Measurements from ENCODE around the gene UNKL.

The UNKL gene

GRCh38 chr16:1453316-1453715 lies 38.8 kb upstream of the UNKL start:
- Mint-ChIP-seq H3K27ac (no peak overlapping the region), H3K36me3 (ENCODE audit: low read depth) (peaks cover 8% of the 10 kb centered on the region), H3K4me1 (no peaks in the 10 kb centered on the region), H3K27me3 (ENCODE audit: low read depth) (no peaks in the 10 kb centered on the region), H3K9me3 (no peaks in the 10 kb centered on the region), H3K4me3 (no peak overlapping the region)
- TF ChIP-seq CTCF (IDR thresholded peaks at IDR 0.05; ENCODE audit: unreplicated experiment in 3 of 3), result no peak

GRCh38 chr16:1452530-1452929 lies 38.0 kb upstream of the UNKL start:
- Mint-ChIP-seq H3K4me3 (no peak overlapping the region), H3K4me1 (no peaks in the 10 kb centered on the region), H3K9me3 (no peaks in the 10 kb centered on the region), H3K36me3 (ENCODE audit: low read depth) (peaks cover 8% of the 10 kb centered on the region), H3K27me3 (ENCODE audit: low read depth) (no peaks in the 10 kb centered on the region), H3K27ac (no peak overlapping the region)
- TF ChIP-seq CTCF (IDR thresholded peaks at IDR 0.05; ENCODE audit: unreplicated experiment in 3 of 3), result no peak

- Mint-ChIP-seq H3K4me3 (no peak overlapping the region), H3K4me1 (no peaks in the 10 kb centered on the region), H3K27ac (no peak overlapping the region), H3K9me3 (no peaks in the 10 kb centered on the region), H3K27me3 (ENCODE audit: low read depth) (no peaks in the 10 kb centered on the region), H3K36me3 (ENCODE audit: low read depth) (peaks cover 8% of the 10 kb centered on the region)
- TF ChIP-seq CTCF (IDR thresholded peaks at IDR 0.05; ENCODE audit: unreplicated experiment in 3 of 3), result no peak
Observed at GRCh38 chr16:1451702-1452392, 37.3 kb upstream of the UNKL start.

- no peak overlapping the region for H3K27ac Mint-ChIP-seq
- H3K27me3 Mint-ChIP-seq (ENCODE audit: low read depth), result no peaks in the 10 kb centered on the region
- H3K9me3 Mint-ChIP-seq, result no peaks in the 10 kb centered on the region
- peaks cover 8% of the 10 kb centered on the region for H3K36me3 Mint-ChIP-seq (ENCODE audit: low read depth)
- TF ChIP-seq CTCF (IDR thresholded peaks at IDR 0.05; ENCODE audit: unreplicated experiment in 3 of 3), result no peak
- no peak overlapping the region for H3K4me3 Mint-ChIP-seq
- no peaks in the 10 kb centered on the region for H3K4me1 Mint-ChIP-seq
Observed at GRCh38 chr16:1450841-1451240, 36.3 kb upstream of the UNKL start.

GRCh38 chr16:1450218-1450617 lies 35.7 kb upstream of the UNKL start:
- H3K4me1 Mint-ChIP-seq, result no peaks in the 10 kb centered on the region
- no peak for TF ChIP-seq CTCF (IDR thresholded peaks at IDR 0.05; ENCODE audit: unreplicated experiment in 3 of 3)
- H3K27ac Mint-ChIP-seq, result no peak overlapping the region
- peaks cover 8% of the 10 kb centered on the region for H3K36me3 Mint-ChIP-seq (ENCODE audit: low read depth)
- no peaks in the 10 kb centered on the region for H3K9me3 Mint-ChIP-seq
- H3K27me3 Mint-ChIP-seq (ENCODE audit: low read depth), result no peaks in the 10 kb centered on the region
- no peak overlapping the region for H3K4me3 Mint-ChIP-seq

- TF ChIP-seq CTCF (IDR thresholded peaks at IDR 0.05; ENCODE audit: unreplicated experiment in 3 of 3), result no peak
- no peaks in the 10 kb centered on the region for H3K27me3 Mint-ChIP-seq (ENCODE audit: low read depth)
- peaks cover 8% of the 10 kb centered on the region for H3K36me3 Mint-ChIP-seq (ENCODE audit: low read depth)
- H3K4me3 Mint-ChIP-seq, result no peak overlapping the region
- H3K9me3 Mint-ChIP-seq, result no peaks in the 10 kb centered on the region
- no peaks in the 10 kb centered on the region for H3K4me1 Mint-ChIP-seq
- H3K27ac Mint-ChIP-seq, result no peak overlapping the region
Observed at GRCh38 chr16:1449201-1449788, 34.8 kb upstream of the UNKL start.

Measured in nephron (organoid).